Liver (tissue), 9 donors: ENCODE results near the gene AFAP1L2. TPM values are rescaled to one million over a fixed set of nuclear protein-coding genes. Genes with fewer than 3 reads are reported as not detected.

Experiments used
- DNase-seq: peaks from one replicate; pipeline ENCODE4 v3.0.0-alpha.2; 2017; ENCODE audit warnings: low spot score
- H3K27ac ChIP-seq, 2 donors: one replicate each; pipeline ENCODE4 v1.7.0; 2013; ENCODE audit warnings: inconsistent platforms in 2 of 2, low read length in 2 of 2, control low read depth in 1 of 2, low read depth in 1 of 2, mild to moderate bottlenecking in 1 of 2
- H3K27me3 ChIP-seq, 4 donors: one replicate each; pipeline versions ENCODE4 v1.6.1 to v1.7.0; 2013; ENCODE audit warnings: low read length in 3 of 4, inconsistent platforms in 1 of 4, mild to moderate bottlenecking in 1 of 4, moderate library complexity in 1 of 4; ENCODE audit not compliant: control insufficient read depth in 4 of 4, insufficient read depth in 4 of 4
- H3K36me3 ChIP-seq, 4 donors: one replicate each; pipeline versions ENCODE4 v1.6.1 to v1.7.0; 2013; ENCODE audit warnings: low read length in 3 of 4, mild to moderate bottlenecking in 3 of 4, low read depth in 1 of 4, moderate library complexity in 1 of 4; ENCODE audit not compliant: control insufficient read depth in 4 of 4, insufficient read depth in 3 of 4
- H3K4me1 ChIP-seq, 4 donors: one replicate each; pipeline versions ENCODE4 v1.6.1 to v1.7.0; 2013; ENCODE audit warnings: low read length in 3 of 4, mild to moderate bottlenecking in 3 of 4, moderate library complexity in 1 of 4; ENCODE audit not compliant: control insufficient read depth in 4 of 4, insufficient read depth in 4 of 4
- H3K4me3 ChIP-seq, 3 donors: one replicate each; pipeline versions ENCODE4 v1.6.1 to v1.7.0; 2013; ENCODE audit warnings: low read length in 3 of 3, control low read depth in 1 of 3, low read depth in 1 of 3, mild to moderate bottlenecking in 1 of 3
- H3K9ac ChIP-seq, 2 donors: one replicate each; pipeline ENCODE4 v1.7.0; 2013; ENCODE audit warnings: low read length in 2 of 2, mild to moderate bottlenecking in 2 of 2, moderate library complexity in 2 of 2, control low read depth in 1 of 2, low read depth in 1 of 2
- H3K9me3 ChIP-seq, 4 donors: one replicate each; pipeline versions ENCODE4 v1.6.1 to v1.7.0; 2013; ENCODE audit warnings: low read length in 3 of 4; ENCODE audit not compliant: control insufficient read depth in 4 of 4
- ATF3 ChIP-seq: IDR thresholded peaks from 2 replicates; pipeline ENCODE4 v1.6.1; 2016; ENCODE audit warnings: antibody characterized with exemption
- CTCF ChIP-seq: fragments of 150-350 bp; IDR thresholded peaks from 2 replicates; pipeline ENCODE4 v1.5.1; 2017; ENCODE audit warnings: improper control_type of control experiment, low read depth, low read length; ENCODE audit not compliant: missing input control
- EGR1 ChIP-seq, 2 donors: IDR thresholded peaks; 2 replicates each; pipeline ENCODE4 v1.6.1; 2016 to 2018; ENCODE audit warnings: antibody characterized with exemption in 2 of 2, low read depth in 2 of 2
- FOXA1 ChIP-seq: IDR thresholded peaks from 2 replicates; pipeline ENCODE4 v1.6.1; 2016; ENCODE audit warnings: antibody characterized with exemption
- FOXA2 ChIP-seq: IDR thresholded peaks from 2 replicates; pipeline ENCODE4 v1.6.1; 2016; ENCODE audit warnings: antibody characterized with exemption
- GABPA ChIP-seq, 2 donors: IDR thresholded peaks in 1 of 2; conservative IDR thresholded peaks in 1 of 2; 2 replicates each; pipeline ENCODE4 v1.6.1; 2016; ENCODE audit warnings: antibody characterized with exemption in 2 of 2, mild to moderate bottlenecking in 1 of 2, moderate library complexity in 1 of 2
- HNF4A ChIP-seq, 2 donors: conservative IDR thresholded peaks; 2 replicates each; pipeline ENCODE4 v1.6.1; 2016; ENCODE audit warnings: antibody characterized with exemption in 2 of 2, mild to moderate bottlenecking in 2 of 2
- HNF4G ChIP-seq: IDR thresholded peaks from 2 replicates; pipeline ENCODE4 v1.6.1; 2016; ENCODE audit warnings: antibody characterized with exemption
- JUND ChIP-seq, 2 donors: IDR thresholded peaks; 2 replicates each; pipeline ENCODE4 v1.6.1; 2016; ENCODE audit warnings: antibody characterized with exemption in 2 of 2
- MAX ChIP-seq: IDR thresholded peaks from 2 replicates; pipeline ENCODE4 v1.6.1; 2016; ENCODE audit warnings: antibody characterized with exemption
- NR2F2 ChIP-seq: IDR thresholded peaks from 2 replicates; pipeline ENCODE4 v1.6.1; 2016; ENCODE audit warnings: antibody characterized with exemption
- RAD21 ChIP-seq, 2 donors: IDR thresholded peaks; 2 replicates each; pipeline ENCODE4 v1.6.1; 2016; ENCODE audit warnings: antibody characterized with exemption in 2 of 2, mild to moderate bottlenecking in 2 of 2
- REST ChIP-seq: IDR thresholded peaks from 2 replicates; pipeline ENCODE4 v1.6.1; 2016; ENCODE audit warnings: antibody characterized with exemption, mild to moderate bottlenecking
- RXRA ChIP-seq, 2 donors: IDR thresholded peaks; 2 replicates each; pipeline ENCODE4 v1.6.1; 2017 to 2018; ENCODE audit warnings: antibody characterized with exemption in 2 of 2, mild to moderate bottlenecking in 1 of 2
- SP1 ChIP-seq: IDR thresholded peaks from 2 replicates; pipeline ENCODE4 v1.6.1; 2018; ENCODE audit warnings: antibody characterized with exemption, mild to moderate bottlenecking
- TAF1 ChIP-seq: conservative IDR thresholded peaks from 2 replicates; pipeline ENCODE4 v1.6.1; 2016; ENCODE audit warnings: antibody characterized with exemption, mild to moderate bottlenecking
- YY1 ChIP-seq: IDR thresholded peaks from 2 replicates; pipeline ENCODE4 v1.6.1; 2016; ENCODE audit warnings: antibody characterized with exemption, mild to moderate bottlenecking
- ZBTB33 ChIP-seq: IDR thresholded peaks from 2 replicates; pipeline ENCODE4 v1.6.1; 2016; ENCODE audit warnings: antibody characterized with exemption
- WGBS: extraction: QIAGEN DNeasy Blood & Tissue Kit; methylation state at CpG from one replicate; pipeline ENCODE4 v1.1.7; 2013; 5-methylcytosine and 5-hydroxymethylcytosine counted together
- polyA plus RNA-seq, 2 donors: library from polyadenylated mRNA; stranded (reverse) in 1 of 2; unstranded in 1 of 2; fragments of 200-250 nt in 1 of 2; fragments of >200 nt in 1 of 2; fragmentation: Nextera tagmentation in 1 of 2; extraction: Ambion mirVana in 1 of 2; gene quantifications; one replicate each; pipeline versions ENCODE4 v1.2.1 to v1.2.3, GENCODE V29; 2013 to 2015
- total RNA-seq, 2 donors: library from RNA; depleted of rRNA; stranded (reverse); fragments of >200 nt; gene quantifications; one replicate each; pipeline ENCODE4 v1.2.3, GENCODE V29; 2014
- donor health status: healthy.
- donor health status: healthy.
- donor health status: healthy.
- donor health status: healthy.
- donor health status: healthy.

The AFAP1L2 gene
- total and polyA plus RNA-seq, 4 donors, result 0.53 to 1.8 (median 1.3) TPM

- DNase-seq, result no peak
- 95% methylated on average over 8 of the region's 8 CpGs for WGBS
- Histone ChIP-seq H3K36me3 (no peaks in the 10 kb centered on the region), H3K4me1 (peaks cover 0 to 4% (median 0%) of the 10 kb centered on the region in 4 donors), H3K9ac (no peak overlapping the region), H3K4me3 (no peak overlapping the region), H3K27me3 (no peaks in the 10 kb centered on the region), H3K9me3 (no peaks in the 10 kb centered on the region), H3K27ac (no peak overlapping the region)
- TF ChIP-seq CTCF (no peak), SP1 (no peak), TAF1 (no peak), MAX (no peak), FOXA2 (no peak), ATF3 (no peak), FOXA1 (no peak), GABPA (IDR thresholded peaks at IDR 0.05 in 1 of 2, conservative IDR thresholded peaks at IDR 0.05 in 1 of 2) (no peak), EGR1 (IDR thresholded peaks at IDR 0.05; ENCODE audit: low read depth in 2 of 2) (no peak), RAD21 (IDR thresholded peaks at IDR 0.05) (no peak), YY1 (no peak), HNF4G (no peak), RXRA (IDR thresholded peaks at IDR 0.05) (no peak), ZBTB33 (no peak), NR2F2 (no peak), JUND (IDR thresholded peaks at IDR 0.05) (no peak), HNF4A (conservative IDR thresholded peaks at IDR 0.05) (no peak), REST (no peak)
These were observed 63.5 kb downstream of the AFAP1L2 start for GRCh38 chr10:114340816-114341215.
